ENCODE measurements around the gene NOL9. TPM values are rescaled to one million over a fixed set of nuclear protein-coding genes. Genes with fewer than 3 reads are reported as not detected.

Gene NOL9
- total and polyA plus RNA-seq, 9 of the 15 experiments (the other 6 are each of a cell fraction or from before 2014, with no cell fraction given): 5.6 to 76.5 (median 47.3) TPM

DNA sequence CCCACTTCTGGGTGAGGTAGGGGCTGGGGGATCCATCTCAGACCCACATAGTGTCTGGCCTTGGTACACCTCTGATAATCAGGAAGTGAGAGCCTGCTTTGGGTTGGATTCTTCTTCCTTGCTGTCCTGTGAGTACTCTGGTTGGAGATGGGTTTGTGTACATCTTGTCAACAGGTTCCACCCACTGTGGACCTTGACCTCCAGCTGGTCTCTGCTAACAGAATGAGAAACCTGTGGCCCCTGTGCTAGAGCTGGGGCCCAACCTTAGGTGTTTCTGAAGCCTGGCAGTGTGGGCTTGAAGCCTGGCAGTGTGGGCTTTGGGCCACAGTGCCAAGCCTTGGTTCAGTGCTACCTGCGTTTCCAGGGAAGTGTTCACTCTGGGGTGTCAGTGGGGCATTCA, 28.1 kb upstream of the NOL9 start:
- H3K79me2 ChIP-seq (ENCODE audit: control insufficient read depth, insufficient read depth, low read length): peaks cover 45% of the 10 kb centered on the region
- WGBS (ENCODE audit: insufficient coverage, low coverage, missing lambda C conversion rate): 88% methylated on average over 1 of the region's 1 CpG
- H3K4me2 ChIP-seq (ENCODE audit: insufficient read depth, low read length): peak overlapping the region; percentile 96
- peak overlapping the region; percentile 25 to 78; a peak in 2 of 4 replicates for H3K9ac ChIP-seq (ENCODE audit: insufficient read depth in 1 of 2, low read depth in 2 of 2, low read length in 2 of 2)
- intact Hi-C loops (cut with micrococcal nuclease): no loop called here
- no peaks in the 10 kb centered on the region for H3K27me3 ChIP-seq (ENCODE audit: control insufficient read depth in 2 of 2, insufficient read depth in 2 of 2, low read length in 2 of 2)
- H3K36me3 ChIP-seq (ENCODE audit: control insufficient read depth, insufficient read depth, low read length): peaks cover 39% of the 10 kb centered on the region; the same call in 1 of the 3 replicates
- DNase-seq (ENCODE audit: extremely low read depth in 1 of 4, low spot score in 3 of 4): no peak
- peaks cover 33% of the 10 kb centered on the region for H4K20me1 ChIP-seq (replicated peaks; ENCODE audit: control insufficient read depth, insufficient read depth, low read length)
- in situ Hi-C loops (cut with MboI): no loop called here
- POLR2A ChIA-PET: interaction anchor here (1.3 to 13.4 kb wide), 5 partner anchors 10 to 19 kb away, joined by 3 to 221 read pairs (median 9); partner anchors contain the start of gene KLHL21
- H3K9me1 ChIP-seq (ENCODE audit: control insufficient read depth, insufficient read depth, low read length): peaks cover 19% of the 10 kb centered on the region
- no peak for TF ChIP-seq CBX2 (IDR thresholded peaks at IDR 0.05; ENCODE audit: insufficient read depth, low read length, poor library complexity, severe bottlenecking)
- TF ChIP-seq WHSC1 (IDR thresholded peaks at IDR 0.05; ENCODE audit: low read length): no peak
- 0 out of 2 replicates have a peak, but pooled peaks have one; percentile 27 for TF ChIP-seq SPI1 (IDR thresholded peaks at IDR 0.05; ENCODE audit: borderline replicate concordance, low read depth, low read length)
- no peak for ATAC-seq
- BruUV-seq (replicated peaks): no TSS peak
- peak overlapping the region; percentile 73; the same call in 2 of the 3 replicates for H3K27ac ChIP-seq (ENCODE audit: extremely low read depth, low read depth, low read length)
- peaks cover 46 to 75% of the 10 kb centered on the region in 2 experiments for H3K4me1 ChIP-seq (replicated peaks in 1 of 2; ENCODE audit: control insufficient read depth in 2 of 2, insufficient read depth in 2 of 2, low read length in 2 of 2)
- peak overlapping the region; percentile 10; the same call in 1 of the 2 replicates for H3K4me3 ChIP-seq
- no peak overlapping the region for H2AFZ ChIP-seq (ENCODE audit: low read depth, low read length)
- peak; percentile 11 for FAIRE-seq
- no peaks in the 10 kb centered on the region for H3K9me3 ChIP-seq (replicated peaks; ENCODE audit: control insufficient read depth, insufficient read depth, low read depth, low read length)
- CTCF ChIA-PET (ENCODE audit: low intra/inter-chr PET ratio): no interaction called here
